Testis (tissue), 2 donors: ENCODE data around the gene C9orf50.

Source experiments
- CTCF ChIP-seq, 3 experiments: fragments of 450-650 bp in 2 of 3; fragments of 200-600 bp in 1 of 3; sonication (generic) in 1 of 3; IDR thresholded peaks; one replicate each; pipeline ENCODE4 v1.5.1; 2016 to 2019; ENCODE audit warnings: antibody characterized with exemption in 3 of 3, mild to moderate bottlenecking in 2 of 3, moderate library complexity in 1 of 3
- POLR2A ChIP-seq: fragments of 450-650 bp; IDR thresholded peaks from one replicate; pipeline ENCODE4 v1.6.1; 2017; ENCODE audit warnings: antibody characterized with exemption, mild to moderate bottlenecking, moderate library complexity

GRCh38 chr9:129633848-129634247 is 12.9 kb upstream of the C9orf50 start:
- TF ChIP-seq CTCF (IDR thresholded peaks at IDR 0.05) (no peak), POLR2A (no peak)
